GM18499 (cell line): ENCODE results near the gene ANKDD1A.

Source experiments
- ATAC-seq: cut with Tn5 transposase; IDR thresholded peaks from one replicate; pipeline ENCODE4 v1.9.1; 2021; ENCODE audit warnings: moderate number of reproducible peaks; ENCODE audit not compliant: insufficient read depth, unreplicated experiment

The ANKDD1A gene

GRCh38 chr15:65006876-65007275 lies 95.2 kb downstream of the ANKDD1A start:
- no peak for ATAC-seq
